COR-L47 (cell line): ENCODE data around the gene SAT1.
A peak's percentile ranks its signal among the peaks of the same experiment; 100 is the strongest.

Experiments used
- DNase-seq: peaks from one replicate; lab custom pipeline; 2025; lab: John Stamatoyannopoulos, UW

SAT1 gene

GRCh38 chrX:23776363-23776762, 6.6 kb upstream of the SAT1 start:
- no peak for DNase-seq

- DNase-seq, result no peak
These were observed 3.9 kb upstream of the SAT1 start for GRCh38 chrX:23779025-23779424.

- no peak for DNase-seq
These were observed 518 bp upstream of the SAT1 start for GRCh38 chrX:23782455-23782854.

- DNase-seq, result no peak
These were observed 856 bp downstream of the SAT1 start for GRCh38 chrX:23783589-23784469.

GRCh38 chrX:23784470-23785331, 1.7 kb downstream of the SAT1 start:
- no peak for DNase-seq

- DNase-seq, result no peak
These were observed 2.6 kb downstream of the SAT1 start for GRCh38 chrX:23785580-23785979.

GRCh38 chrX:23786268-23786815, 3.4 kb downstream of the SAT1 start:
- DNase-seq, result no peak

GRCh38 chrX:23787745-23788118, 4.8 kb downstream of the SAT1 start:
- DNase-seq, result no peak

GRCh38 chrX:23788521-23788920, 5.5 kb downstream of the SAT1 start:
- no peak for DNase-seq

GRCh38 chrX:23788946-23789345, 6.0 kb downstream of the SAT1 start:
- DNase-seq, result no peak

- no peak for DNase-seq
These were observed 6.6 kb downstream of the SAT1 start for GRCh38 chrX:23789386-23790154.

- DNase-seq, result no peak
These were observed 7.2 kb downstream of the SAT1 start for GRCh38 chrX:23790155-23790497.

- DNase-seq, result peak; percentile 52
These were observed 10.0 kb downstream of the SAT1 start for GRCh38 chrX:23792861-23793553.

GRCh38 chrX:23795221-23795620, 12.2 kb downstream of the SAT1 start:
- no peak for DNase-seq

- DNase-seq, result no peak
These were observed 14.6 kb downstream of the SAT1 start for GRCh38 chrX:23797371-23798128.

GRCh38 chrX:23799469-23800065, 16.6 kb downstream of the SAT1 start:
- DNase-seq, result no peak

- no peak for DNase-seq
These were observed 19.5 kb downstream of the SAT1 start for GRCh38 chrX:23802431-23802830.

- DNase-seq, result no peak
These were observed 21.0 kb downstream of the SAT1 start for GRCh38 chrX:23803931-23804381.

GRCh38 chrX:23804578-23804977, 21.6 kb downstream of the SAT1 start:
- no peak for DNase-seq

GRCh38 chrX:23805389-23805788, 22.4 kb downstream of the SAT1 start:
- DNase-seq, result no peak
